Thyroid gland (tissue), 4 donors: ENCODE measurements around the gene FAM181A.

Source experiments
- POLR2A ChIP-seq, 2 donors: fragments of 450-650 bp; IDR thresholded peaks; one replicate each; pipeline ENCODE4 v1.6.1; 2017; ENCODE audit warnings: antibody characterized with exemption in 2 of 2, mild to moderate bottlenecking in 2 of 2, moderate library complexity in 1 of 2
- TF ChIP-seq, protein P1 (sequence below), 6 experiments: fragments of 200-600 bp in 3 of 6; fragments of 450-650 bp in 3 of 6; sonication (generic) in 3 of 6; IDR thresholded peaks; one replicate each; pipeline ENCODE4 v1.5.1; 2016 to 2019; ENCODE audit warnings: antibody characterized with exemption in 6 of 6, mild to moderate bottlenecking in 2 of 6, inconsistent platforms in 1 of 6, moderate library complexity in 1 of 6

DNA sequence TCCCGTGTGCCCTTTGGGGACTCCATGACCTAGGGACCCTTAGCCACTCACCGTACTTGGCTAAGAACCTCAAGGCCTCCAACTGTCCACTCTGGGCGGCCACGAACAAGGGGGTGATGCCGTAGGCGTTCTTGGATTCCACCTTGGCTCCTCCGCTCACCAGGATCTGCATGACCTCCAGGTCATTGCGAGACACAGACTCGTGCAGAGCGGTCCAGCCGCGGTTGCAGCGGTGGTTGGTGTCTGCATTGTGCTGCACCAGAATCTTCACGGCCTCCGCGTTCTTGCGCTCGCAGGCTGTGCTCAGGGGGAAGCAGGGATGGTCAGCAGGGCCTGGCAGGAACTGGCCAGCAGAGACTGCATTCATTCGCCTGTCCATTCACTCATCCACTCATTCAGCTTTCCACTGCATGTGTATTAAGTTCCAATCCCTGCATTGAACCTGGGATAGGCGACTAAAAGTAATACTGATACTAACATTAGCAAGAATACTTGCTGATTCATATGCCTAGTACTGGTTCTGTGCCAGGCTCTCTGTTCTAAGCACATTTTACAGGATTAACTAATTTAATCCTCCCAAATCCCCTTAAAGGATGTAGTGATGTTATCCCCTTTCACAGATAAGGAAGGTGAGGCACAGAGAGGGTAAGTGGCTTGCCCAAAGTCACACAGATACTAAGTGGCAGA is 23.9 kb downstream of the FAM181A start:
- TF ChIP-seq, protein P1, sequence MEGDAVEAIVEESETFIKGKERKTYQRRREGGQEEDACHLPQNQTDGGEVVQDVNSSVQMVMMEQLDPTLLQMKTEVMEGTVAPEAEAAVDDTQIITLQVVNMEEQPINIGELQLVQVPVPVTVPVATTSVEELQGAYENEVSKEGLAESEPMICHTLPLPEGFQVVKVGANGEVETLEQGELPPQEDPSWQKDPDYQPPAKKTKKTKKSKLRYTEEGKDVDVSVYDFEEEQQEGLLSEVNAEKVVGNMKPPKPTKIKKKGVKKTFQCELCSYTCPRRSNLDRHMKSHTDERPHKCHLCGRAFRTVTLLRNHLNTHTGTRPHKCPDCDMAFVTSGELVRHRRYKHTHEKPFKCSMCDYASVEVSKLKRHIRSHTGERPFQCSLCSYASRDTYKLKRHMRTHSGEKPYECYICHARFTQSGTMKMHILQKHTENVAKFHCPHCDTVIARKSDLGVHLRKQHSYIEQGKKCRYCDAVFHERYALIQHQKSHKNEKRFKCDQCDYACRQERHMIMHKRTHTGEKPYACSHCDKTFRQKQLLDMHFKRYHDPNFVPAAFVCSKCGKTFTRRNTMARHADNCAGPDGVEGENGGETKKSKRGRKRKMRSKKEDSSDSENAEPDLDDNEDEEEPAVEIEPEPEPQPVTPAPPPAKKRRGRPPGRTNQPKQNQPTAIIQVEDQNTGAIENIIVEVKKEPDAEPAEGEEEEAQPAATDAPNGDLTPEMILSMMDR (IDR thresholded peaks at IDR 0.05): no peak
- TF ChIP-seq POLR2A (IDR thresholded peaks at IDR 0.05): no peak
